ENCODE measurements around the gene HDDC2.

DNA sequence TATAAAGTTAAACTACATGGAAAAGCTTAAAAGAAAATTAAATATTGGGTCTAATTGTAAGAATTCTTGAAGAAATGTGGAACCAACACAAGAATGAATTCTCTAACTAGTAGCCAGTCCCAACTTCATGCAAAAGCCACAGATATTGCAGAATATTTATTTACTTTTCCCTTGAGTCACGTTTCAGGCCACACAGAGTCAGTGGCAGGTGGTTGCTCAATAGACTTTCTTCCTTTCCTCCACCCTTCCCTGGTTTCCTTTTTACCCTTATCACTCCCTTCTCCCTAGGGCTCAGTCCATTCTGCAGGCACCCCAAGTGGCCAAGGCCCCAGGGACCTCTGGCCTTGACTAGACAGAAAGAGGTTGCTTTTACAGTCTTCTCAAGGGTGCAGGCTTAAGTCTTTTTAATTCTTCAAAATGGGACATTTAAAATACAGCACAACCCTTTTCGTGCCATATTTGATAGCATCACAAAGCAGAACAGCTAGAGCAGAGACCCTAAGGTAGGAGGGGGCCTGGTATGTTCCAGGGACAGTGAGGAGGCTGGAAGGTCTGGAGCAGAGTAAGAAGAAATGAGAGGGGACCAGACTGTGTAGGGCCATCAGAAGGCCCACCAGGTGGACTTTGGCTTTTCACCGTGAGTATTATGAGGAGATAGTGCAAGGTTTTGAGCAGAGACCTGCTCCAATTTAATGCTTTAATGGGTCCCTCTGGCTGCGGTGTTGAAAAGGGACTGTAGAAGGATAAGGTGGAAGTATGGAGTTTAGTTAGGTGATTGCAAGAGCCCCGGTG, 65.0 kb downstream of the HDDC2 start:
- TF ChIP-seq, protein P1, sequence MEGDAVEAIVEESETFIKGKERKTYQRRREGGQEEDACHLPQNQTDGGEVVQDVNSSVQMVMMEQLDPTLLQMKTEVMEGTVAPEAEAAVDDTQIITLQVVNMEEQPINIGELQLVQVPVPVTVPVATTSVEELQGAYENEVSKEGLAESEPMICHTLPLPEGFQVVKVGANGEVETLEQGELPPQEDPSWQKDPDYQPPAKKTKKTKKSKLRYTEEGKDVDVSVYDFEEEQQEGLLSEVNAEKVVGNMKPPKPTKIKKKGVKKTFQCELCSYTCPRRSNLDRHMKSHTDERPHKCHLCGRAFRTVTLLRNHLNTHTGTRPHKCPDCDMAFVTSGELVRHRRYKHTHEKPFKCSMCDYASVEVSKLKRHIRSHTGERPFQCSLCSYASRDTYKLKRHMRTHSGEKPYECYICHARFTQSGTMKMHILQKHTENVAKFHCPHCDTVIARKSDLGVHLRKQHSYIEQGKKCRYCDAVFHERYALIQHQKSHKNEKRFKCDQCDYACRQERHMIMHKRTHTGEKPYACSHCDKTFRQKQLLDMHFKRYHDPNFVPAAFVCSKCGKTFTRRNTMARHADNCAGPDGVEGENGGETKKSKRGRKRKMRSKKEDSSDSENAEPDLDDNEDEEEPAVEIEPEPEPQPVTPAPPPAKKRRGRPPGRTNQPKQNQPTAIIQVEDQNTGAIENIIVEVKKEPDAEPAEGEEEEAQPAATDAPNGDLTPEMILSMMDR (IDR thresholded peaks at IDR 0.05) = no peak
- TF ChIP-seq POLR2A (IDR thresholded peaks at IDR 0.05) = no peak
- TF ChIP-seq POLR2AphosphoS5 (IDR thresholded peaks at IDR 0.05; ENCODE audit: insufficient read depth in 1 of 2, low read depth in 1 of 2) = no peak
